Endothelial cell of umbilical vein (primary cell): Measurements from ENCODE around the gene WNT9B. TPM values are rescaled to one million over a fixed set of nuclear protein-coding genes. Genes with fewer than 3 reads are reported as not detected.

Source experiments
- BruUV-seq: library from RNA; stranded (reverse); fragments of 400-500 nt; replicated peaks from 2 replicates; lab custom pipeline; 2021; lab: Mats Ljungman, UMichigan
- CTCF ChIA-PET: fragments of 300-600, 350-600 bp; sonication (Branson Sonifier 250); formaldehyde crosslinking; loops from one replicate; lab custom pipeline; 2021; ENCODE audit warnings: antibody characterized with exemption, inconsistent platforms; lab: Charles Lee
- POLR2A ChIA-PET: fragments of 300-600, 350-600 bp; sonication (Branson Sonifier 250); formaldehyde crosslinking; loops from one replicate; lab custom pipeline; 2021; ENCODE audit warnings: antibody characterized with exemption, inconsistent platforms; lab: Charles Lee
- DNase-seq: peaks from one replicate; pipeline ENCODE4 v3.0.0-alpha.2; 2011; ENCODE audit warnings: low read depth, low spot score
- FAIRE-seq: peaks from 2 replicates; lab custom pipeline; 2011; peaks lifted over from hg19 to GRCh38; lab: Jason Lieb, UNC
- H2AFZ ChIP-seq: 2 replicates; pipeline ENCODE4 v1.6.0; 2012; ENCODE audit warnings: low read depth, low read length, control low read depth, inconsistent platforms
- H3K27ac ChIP-seq: 2 replicates; pipeline ENCODE4 v1.5.1; 2011; ENCODE audit warnings: low read depth, mild to moderate bottlenecking, control low read depth, low read length, moderate library complexity; ENCODE audit not compliant: insufficient read depth
- H3K27me3 ChIP-seq, 2 experiments: 2 replicates each; pipeline versions ENCODE4 v1.6.0 to v1.6.1; 2011; ENCODE audit warnings: low read length in 2 of 2, mixed read lengths in 1 of 2; ENCODE audit not compliant: control insufficient read depth in 2 of 2, insufficient read depth in 2 of 2
- H3K36me3 ChIP-seq, 2 experiments: 2 replicates in 1 of 2; 3 replicates in 1 of 2; pipeline ENCODE4 v1.5.1; 2011; ENCODE audit warnings: low read length in 2 of 2, mild to moderate bottlenecking in 1 of 2, moderate library complexity in 1 of 2; ENCODE audit not compliant: control insufficient read depth in 2 of 2, insufficient read depth in 2 of 2; ENCODE audit errors: extremely low read depth in 1 of 2
- H3K4me1 ChIP-seq: 3 replicates; pipeline ENCODE4 v1.5.1; 2011; ENCODE audit warnings: mild to moderate bottlenecking, low read length; ENCODE audit not compliant: control insufficient read depth, insufficient read depth; ENCODE audit errors: extremely low read depth
- H3K4me2 ChIP-seq: 2 replicates; pipeline ENCODE4 v1.6.1; 2011; ENCODE audit warnings: low read length, control low read depth, mixed read lengths; ENCODE audit not compliant: insufficient read depth
- H3K4me3 ChIP-seq, 3 experiments: fragments of 200-600 bp in 1 of 3; sonication (generic), shearing (Covaris generic) in 1 of 3; replicated peaks in 1 of 3; 2 replicates each; pipeline ENCODE4 v1.5.1; 2011 to 2016; ENCODE audit warnings: control low read depth in 3 of 3, low read length in 3 of 3, mild to moderate bottlenecking in 2 of 3, inconsistent platforms in 1 of 3, low read depth in 1 of 3, moderate library complexity in 1 of 3; ENCODE audit not compliant: insufficient read depth in 1 of 3
- H3K79me2 ChIP-seq: 2 replicates; pipeline ENCODE4 v1.6.0; 2012; ENCODE audit warnings: low read length, inconsistent platforms; ENCODE audit not compliant: control insufficient read depth, insufficient read depth
- H3K9ac ChIP-seq: replicated peaks from 2 replicates; pipeline ENCODE3; 2011; ENCODE audit warnings: low read length, control low read depth; ENCODE audit not compliant: insufficient read depth; ENCODE audit errors: extremely low read depth
- H3K9me1 ChIP-seq: replicated peaks from 3 replicates; pipeline ENCODE4 v1.6.0; 2011; ENCODE audit warnings: mild to moderate bottlenecking, low read length; ENCODE audit not compliant: control insufficient read depth, insufficient read depth; ENCODE audit errors: extremely low read depth
- H3K9me3 ChIP-seq: replicated peaks from 2 replicates; pipeline ENCODE4 v1.5.1; 2012; ENCODE audit warnings: low read length, inconsistent platforms; ENCODE audit not compliant: control insufficient read depth, insufficient read depth
- H4K20me1 ChIP-seq: replicated peaks from 2 replicates; pipeline ENCODE3; 2011; ENCODE audit warnings: mild to moderate bottlenecking, low read length; ENCODE audit not compliant: control insufficient read depth, insufficient read depth; ENCODE audit errors: extremely low read depth
- EZH2 ChIP-seq: IDR thresholded peaks from 2 replicates; pipeline ENCODE4 v1.6.1; 2012; ENCODE audit warnings: borderline replicate concordance, low read depth, mild to moderate bottlenecking, moderate library complexity, low read length, inconsistent platforms; ENCODE audit not compliant: severe bottlenecking
- FOS ChIP-seq: IDR thresholded peaks from 2 replicates; pipeline ENCODE4 v1.6.1; 2011; ENCODE audit warnings: mild to moderate bottlenecking, low read length, moderate library complexity, borderline replicate concordance; ENCODE audit not compliant: insufficient read depth
- GATA2 ChIP-seq: IDR thresholded peaks from 2 replicates; pipeline ENCODE4 v1.7.0; 2011; ENCODE audit warnings: low read depth, mild to moderate bottlenecking, moderate library complexity, mixed read lengths, low read length; ENCODE audit not compliant: insufficient read length, insufficient read depth
- JUN ChIP-seq: IDR thresholded peaks from 2 replicates; pipeline ENCODE4 v1.6.1; 2011; ENCODE audit warnings: borderline replicate concordance, low read depth; ENCODE audit not compliant: insufficient read length, insufficient read depth
- MYC ChIP-seq: IDR thresholded peaks from one replicate; pipeline ENCODE4 v1.6.1; 2011; ENCODE audit warnings: mild to moderate bottlenecking, low read depth, low read length
- POLR2A ChIP-seq: IDR thresholded peaks from 2 replicates; pipeline ENCODE4 v1.6.1; 2012; ENCODE audit warnings: low read depth, mild to moderate bottlenecking, control low read depth, low read length
- POLR2AphosphoS5 ChIP-seq: IDR thresholded peaks from 2 replicates; pipeline ENCODE4 v1.6.1; 2012; ENCODE audit warnings: low read depth, mild to moderate bottlenecking, control low read depth, low read length, moderate library complexity; ENCODE audit not compliant: insufficient read depth
- dilution Hi-C: fragments of 300-500 bp; cut with MboI; formaldehyde crosslinking; loops from one replicate; pipeline ENCODE4 v1.15.0; 2019; ENCODE audit warnings: low sequenced_read_pairs; ENCODE audit not compliant: extremely low pct_ligation_motif_present
- intact Hi-C: fragments of 100-400 bp; cut with micrococcal nuclease; formaldehyde crosslinking; loops from one replicate; pipeline ENCODE4 v1.10.0; 2022
- polyA plus RNA-seq, 4 experiments: library from polyadenylated mRNA; depleted of rRNA in 3 of 4; stranded (reverse) in 3 of 4; unstranded in 1 of 4; fragments of >200 nt; gene quantifications; 2 replicates each; pipeline versions ENCODE4 v1.2.1 to v1.2.3, GENCODE V29; 2011 to 2012; ENCODE audit warnings: missing spikeins in 1 of 4
- total RNA-seq: library from RNA; stranded (reverse); gene quantifications from 2 replicates; pipeline ENCODE4 v1.2.3, GENCODE V29; 2021
- TF ChIP-seq, protein P1 (sequence below): IDR thresholded peaks from 2 replicates; pipeline ENCODE4 v1.6.1; 2011; ENCODE audit not compliant: insufficient read depth, insufficient read length
- TF ChIP-seq, protein P2 (sequence below), 2 donors: IDR thresholded peaks; 1 replicate in 1 of 2; 2 replicates in 1 of 2; pipeline ENCODE4 v1.5.1; 2011; ENCODE audit warnings: low read length in 2 of 2, mild to moderate bottlenecking in 2 of 2, moderate library complexity in 2 of 2, control low read depth in 1 of 2, inconsistent platforms in 1 of 2, low read depth in 1 of 2; ENCODE audit not compliant: insufficient read depth in 1 of 2; ENCODE audit errors: extremely low read depth in 1 of 2

The WNT9B gene
- total and polyA plus RNA-seq, 2 donors (not counting 3 experiments of a cell fraction or from before 2014, with no cell fraction given) = not detected

DNA sequence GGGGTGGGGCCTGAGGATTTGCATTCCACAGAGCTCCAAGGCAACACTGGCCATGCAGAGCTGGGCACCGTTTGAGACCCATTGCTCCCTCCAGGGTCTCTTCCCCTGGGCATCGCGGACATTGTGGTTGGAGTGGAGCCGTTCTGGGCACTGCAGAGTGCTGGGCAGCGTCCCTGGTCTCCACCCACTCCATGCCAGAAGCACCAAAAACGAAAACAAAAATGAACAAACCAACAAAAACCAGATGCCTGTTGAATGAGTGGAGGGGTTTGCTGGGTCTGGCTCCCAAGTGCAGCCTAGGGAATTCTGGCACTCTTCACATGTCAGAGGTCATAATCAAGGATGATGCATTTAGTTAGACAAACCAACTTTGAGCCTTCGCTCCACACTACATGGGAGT, 17.9 kb downstream of the WNT9B start:
- FAIRE-seq (no peak), DNase-seq (no peak)
- Histone ChIP-seq H3K79me2 (no peaks in the 10 kb centered on the region), H3K27ac (no peak overlapping the region), H3K4me2 (no peak overlapping the region), H3K9me1 (no peaks in the 10 kb centered on the region), H4K20me1 (no peaks in the 10 kb centered on the region), H2AFZ (no peak overlapping the region), H3K36me3 (no peaks in the 10 kb centered on the region), H3K27me3 (no peaks in the 10 kb centered on the region), H3K4me3 (no peak overlapping the region), H3K4me1 (no peaks in the 10 kb centered on the region), H3K9ac (no peak overlapping the region), H3K9me3 (no peaks in the 10 kb centered on the region)
- intact Hi-C loops = no loop called here
- TF ChIP-seq JUN (no peak), MYC (no peak), FOS (no peak), POLR2A (no peak), GATA2 (no peak), POLR2AphosphoS5 (no peak), EZH2 (no peak)
- TF ChIP-seq, protein P1, sequence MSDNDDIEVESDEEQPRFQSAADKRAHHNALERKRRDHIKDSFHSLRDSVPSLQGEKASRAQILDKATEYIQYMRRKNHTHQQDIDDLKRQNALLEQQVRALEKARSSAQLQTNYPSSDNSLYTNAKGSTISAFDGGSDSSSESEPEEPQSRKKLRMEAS = no peak
- TF ChIP-seq, protein P2, sequence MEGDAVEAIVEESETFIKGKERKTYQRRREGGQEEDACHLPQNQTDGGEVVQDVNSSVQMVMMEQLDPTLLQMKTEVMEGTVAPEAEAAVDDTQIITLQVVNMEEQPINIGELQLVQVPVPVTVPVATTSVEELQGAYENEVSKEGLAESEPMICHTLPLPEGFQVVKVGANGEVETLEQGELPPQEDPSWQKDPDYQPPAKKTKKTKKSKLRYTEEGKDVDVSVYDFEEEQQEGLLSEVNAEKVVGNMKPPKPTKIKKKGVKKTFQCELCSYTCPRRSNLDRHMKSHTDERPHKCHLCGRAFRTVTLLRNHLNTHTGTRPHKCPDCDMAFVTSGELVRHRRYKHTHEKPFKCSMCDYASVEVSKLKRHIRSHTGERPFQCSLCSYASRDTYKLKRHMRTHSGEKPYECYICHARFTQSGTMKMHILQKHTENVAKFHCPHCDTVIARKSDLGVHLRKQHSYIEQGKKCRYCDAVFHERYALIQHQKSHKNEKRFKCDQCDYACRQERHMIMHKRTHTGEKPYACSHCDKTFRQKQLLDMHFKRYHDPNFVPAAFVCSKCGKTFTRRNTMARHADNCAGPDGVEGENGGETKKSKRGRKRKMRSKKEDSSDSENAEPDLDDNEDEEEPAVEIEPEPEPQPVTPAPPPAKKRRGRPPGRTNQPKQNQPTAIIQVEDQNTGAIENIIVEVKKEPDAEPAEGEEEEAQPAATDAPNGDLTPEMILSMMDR (IDR thresholded peaks at IDR 0.05; ENCODE audit: extremely low read depth in 1 of 2, insufficient read depth in 1 of 2, low read depth in 1 of 2, low read length in 2 of 2) = no peak
- ChIA-PET POLR2A (no interaction called here), CTCF (interaction anchor here (1.1 kb wide), 1 partner anchor 34 kb away, joined by 3 read pairs; no protein-coding TSS in a partner anchor)
- dilution Hi-C loops = no loop called here
- BruUV-seq = no TSS peak
